ENCODE results near the gene UBR7.

- no peak for TF ChIP-seq CTCF (IDR thresholded peaks at IDR 0.05; ENCODE audit: borderline replicate concordance, extremely low read depth, low read length, poor library complexity, severe bottlenecking)
- TF ChIP-seq EZH2 (IDR thresholded peaks at IDR 0.05; ENCODE audit: borderline replicate concordance, low read depth, low read length, severe bottlenecking): no peak
These were observed 23.5 kb downstream of the UBR7 start for GRCh38 chr14:93230539-93230938.

Data from DND-41 (cell line).